GM11168 (cell line): ENCODE measurements around the gene ATF6B.

Source experiments
- in situ Hi-C: fragments of 300-500 bp; cut with MboI; formaldehyde crosslinking; loops from one replicate; pipeline ENCODE4 v1.12.0; 2022; ENCODE audit warnings: low sequenced_read_pairs; ENCODE audit not compliant: unreplicated experiment

The ATF6B gene

GRCh38 chr6:32127717-32128592 lies at the start of gene ATF6B:
Gene ATF6B (minus strand): TSS chr6:32128246. CDS start chr6:32128207, 39 bp downstream.
- in situ Hi-C loops: no loop called here

GRCh38 chr6:32177183-32177787 lies 49.2 kb upstream of the ATF6B start:
- in situ Hi-C loops: no loop called here

GRCh38 chr6:32176476-32177182 lies 48.6 kb upstream of the ATF6B start:
- in situ Hi-C loops: no loop called here

- in situ Hi-C loops: no loop called here
Measured at GRCh38 chr6:32175711-32176475, 47.8 kb upstream of the ATF6B start, which contains the start of gene AGPAT1. Gene AGPAT1 (minus strand): TSS chr6:32176084. CDS start chr6:32171496, 4,588 bp downstream.

GRCh38 chr6:32175322-32175710 lies 47.3 kb upstream of the ATF6B start:
- in situ Hi-C loops: no loop called here

- in situ Hi-C loops: no loop called here
Measured at GRCh38 chr6:32174416-32174815, 46.4 kb upstream of the ATF6B start.

- in situ Hi-C loops: no loop called here
Measured at GRCh38 chr6:32173051-32173727, 45.1 kb upstream of the ATF6B start.

- in situ Hi-C loops: no loop called here
Measured at GRCh38 chr6:32171234-32171633, 43.2 kb upstream of the ATF6B start.

- in situ Hi-C loops: no loop called here
Measured at GRCh38 chr6:32170294-32170693, 42.2 kb upstream of the ATF6B start.

GRCh38 chr6:32168807-32169591 lies 41.0 kb upstream of the ATF6B start:
- in situ Hi-C loops: no loop called here

- in situ Hi-C loops: no loop called here
Measured at GRCh38 chr6:32168350-32168749, 40.3 kb upstream of the ATF6B start.

GRCh38 chr6:32167761-32168262 lies 39.8 kb upstream of the ATF6B start:
- in situ Hi-C loops: no loop called here

GRCh38 chr6:32167154-32167760 lies 39.2 kb upstream of the ATF6B start:
- in situ Hi-C loops: no loop called here

- in situ Hi-C loops: no loop called here
Measured at GRCh38 chr6:32166411-32167061, 38.5 kb upstream of the ATF6B start.

- in situ Hi-C loops: no loop called here
Measured at GRCh38 chr6:32164295-32164694, 36.2 kb upstream of the ATF6B start, which contains the start of gene EGFL8. Gene EGFL8 (plus strand): TSS chr6:32164595. CDS start chr6:32166166, 1,571 bp downstream.

- in situ Hi-C loops: no loop called here
Measured at GRCh38 chr6:32163559-32164258, 35.7 kb upstream of the ATF6B start.

- in situ Hi-C loops: no loop called here
Measured at GRCh38 chr6:32158052-32158451, 30.0 kb upstream of the ATF6B start.
